HepG2 (cell line): ENCODE measurements around the gene WIPF2. TPM values are rescaled to one million over a fixed set of nuclear protein-coding genes. Genes with fewer than 3 reads are reported as not detected.
A peak's percentile ranks its signal among the peaks of the same experiment; 100 is the strongest.

Experiments
- CREM ChIP-seq, 2 experiments: sonication (generic) in 1 of 2; formaldehyde crosslinking in 1 of 2; IDR thresholded peaks; 2 replicates each; pipeline versions ENCODE4 v1.4.0 to v1.6.1; 2016 to 2020; ENCODE audit warnings: antibody characterized with exemption in 1 of 2, mild to moderate bottlenecking in 1 of 2, missing genetic modification reagents in 1 of 2
- ETV6 ChIP-seq: sonication (generic); formaldehyde crosslinking; conservative IDR thresholded peaks from 2 replicates; pipeline ENCODE4 v1.4.0; 2020; ENCODE audit warnings: missing genetic modification reagents
- FOSL2 ChIP-seq: sonication (generic); formaldehyde crosslinking; IDR thresholded peaks from 2 replicates; pipeline ENCODE4 v1.4.0; 2020; ENCODE audit warnings: missing genetic modification reagents
- KAT7 ChIP-seq: IDR thresholded peaks from 2 replicates; pipeline ENCODE4 v1.6.1; 2018; ENCODE audit warnings: borderline replicate concordance, missing compliant biosample characterization
- MED1 ChIP-seq: sonication (generic); formaldehyde crosslinking; IDR thresholded peaks from 2 replicates; pipeline ENCODE4 v1.4.0; 2020; ENCODE audit warnings: missing genetic modification reagents
- NFKBIZ ChIP-seq: IDR thresholded peaks from 2 replicates; pipeline ENCODE4 v1.6.1; 2018; ENCODE audit warnings: missing genetic modification reagents, missing compliant biosample characterization
- RNF2 ChIP-seq: fragments of 450-650 bp; conservative IDR thresholded peaks from 2 replicates; pipeline ENCODE4 v1.6.1; 2016; ENCODE audit warnings: low read depth
- RXRB ChIP-seq: IDR thresholded peaks from 2 replicates; pipeline ENCODE4 v1.6.1; 2016; ENCODE audit warnings: borderline replicate concordance, missing genetic modification reagents, missing compliant biosample characterization
- SAFB2 ChIP-seq: sonication (generic); formaldehyde crosslinking; IDR thresholded peaks from 2 replicates; pipeline ENCODE4 v1.5.1; 2020; ENCODE audit warnings: missing genetic modification reagents, low read depth, mild to moderate bottlenecking, borderline replicate concordance
- SP4 ChIP-seq: sonication (generic); formaldehyde crosslinking; IDR thresholded peaks from 2 replicates; pipeline ENCODE4 v1.8.1; 2023; ENCODE audit warnings: mild to moderate bottlenecking, missing genetic modification reagents
- ZNF407 ChIP-seq: sonication (generic); formaldehyde crosslinking; IDR thresholded peaks from one replicate; pipeline ENCODE4 v1.5.1; 2020; ENCODE audit warnings: mild to moderate bottlenecking, missing genetic modification reagents; ENCODE audit errors: not compliant biosample characterization
- ZNF512B ChIP-seq: sonication (generic); formaldehyde crosslinking; IDR thresholded peaks from 2 replicates; pipeline ENCODE4 v1.5.1; 2020; ENCODE audit warnings: missing genetic modification reagents, mild to moderate bottlenecking, borderline replicate concordance
- ZNF572 ChIP-seq: sonication (generic); formaldehyde crosslinking; IDR thresholded peaks from 2 replicates; pipeline ENCODE4 v1.5.1; 2020; ENCODE audit warnings: mild to moderate bottlenecking, missing genetic modification reagents
- ZNF614 ChIP-seq: IDR thresholded peaks from 2 replicates; pipeline ENCODE4 v1.6.1; 2018; ENCODE audit warnings: missing biosample characterization, missing genetic modification reagents, inconsistent platforms, borderline replicate concordance
- ZNF672 ChIP-seq: sonication (generic); formaldehyde crosslinking; IDR thresholded peaks from 2 replicates; pipeline ENCODE4 v1.8.1; 2022; ENCODE audit warnings: missing genetic modification reagents
- ZNF788 ChIP-seq: sonication (generic); formaldehyde crosslinking; IDR thresholded peaks from 2 replicates; pipeline ENCODE4 v1.5.0; 2020; ENCODE audit warnings: mild to moderate bottlenecking, missing genetic modification reagents, borderline replicate concordance
- ZNF792 ChIP-seq: IDR thresholded peaks from 2 replicates; pipeline ENCODE4 v1.6.1; 2016
- polyA plus RNA-seq, 8 experiments: library from polyadenylated mRNA; depleted of rRNA in 3 of 8; stranded (reverse) in 7 of 8; unstranded in 1 of 8; fragments of >200 nt; fragmentation: Illumina TruSeq in 4 of 8; extraction: Trizol in 4 of 8; gene quantifications; 2 replicates each; pipeline versions ENCODE4 v1.2.1 to v1.2.3, GENCODE V29; 2011 to 2016; ENCODE audit warnings: low read depth in 4 of 8, missing spikeins in 1 of 8, mixed read lengths in 1 of 8; ENCODE audit not compliant: insufficient read depth in 1 of 8
- total RNA-seq, 5 experiments: library from RNA; depleted of rRNA; stranded (reverse); fragments of >200 nt; fragmentation: Illumina TruSeq; extraction: Trizol; gene quantifications; 2 replicates each; pipeline ENCODE4 v1.2.3, GENCODE V29; 2016; ENCODE audit warnings: low read depth in 1 of 5
- TF ChIP-seq, protein P1 (sequence below): sonication (generic); formaldehyde crosslinking; IDR thresholded peaks from 2 replicates; pipeline ENCODE4 v1.4.0; 2020; ENCODE audit warnings: missing genetic modification reagents, borderline replicate concordance

Gene WIPF2
- total and polyA plus RNA-seq, 2 of the 13 experiments (the other 11 are each of a cell fraction or from before 2014, with no cell fraction given) = 7.2 to 10.8 TPM

GRCh38 chr17:40173091-40173777, 45.9 kb upstream of the WIPF2 start (continued):
- no peak for TF ChIP-seq SP4 (CRISPR knock-in tag)
- TF ChIP-seq FOSL2 (CRISPR knock-in tag) = peak; percentile 35; the same call in 1 of the 2 replicates
- no peak for TF ChIP-seq RNF2
- TF ChIP-seq, protein P1, sequence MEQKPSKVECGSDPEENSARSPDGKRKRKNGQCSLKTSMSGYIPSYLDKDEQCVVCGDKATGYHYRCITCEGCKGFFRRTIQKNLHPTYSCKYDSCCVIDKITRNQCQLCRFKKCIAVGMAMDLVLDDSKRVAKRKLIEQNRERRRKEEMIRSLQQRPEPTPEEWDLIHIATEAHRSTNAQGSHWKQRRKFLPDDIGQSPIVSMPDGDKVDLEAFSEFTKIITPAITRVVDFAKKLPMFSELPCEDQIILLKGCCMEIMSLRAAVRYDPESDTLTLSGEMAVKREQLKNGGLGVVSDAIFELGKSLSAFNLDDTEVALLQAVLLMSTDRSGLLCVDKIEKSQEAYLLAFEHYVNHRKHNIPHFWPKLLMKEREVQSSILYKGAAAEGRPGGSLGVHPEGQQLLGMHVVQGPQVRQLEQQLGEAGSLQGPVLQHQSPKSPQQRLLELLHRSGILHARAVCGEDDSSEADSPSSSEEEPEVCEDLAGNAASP (CRISPR knock-in tag) = peak; percentile 49; the same call in 1 of the 2 replicates
- no peak for TF ChIP-seq ZNF672 (CRISPR knock-in tag)
- no peak for TF ChIP-seq KAT7
- peak; percentile 86 for TF ChIP-seq MED1 (CRISPR knock-in tag)
- no peak for TF ChIP-seq NFKBIZ (CRISPR knock-in tag)
- TF ChIP-seq ZNF788 (CRISPR knock-in tag) = no peak
- peak; percentile 46; the same call in 1 of the 2 replicates for TF ChIP-seq ZNF792
- TF ChIP-seq SAFB2 (CRISPR knock-in tag) = no peak
- TF ChIP-seq ZNF407 (CRISPR knock-in tag) = no peak
- TF ChIP-seq ZNF512B (CRISPR knock-in tag) = no peak
- peak; percentile 75; the same call in 1 of the 2 replicates for TF ChIP-seq RXRB (CRISPR knock-in tag)
- TF ChIP-seq ZNF614 (CRISPR knock-in tag) = no peak
- no peak for TF ChIP-seq ZNF572 (CRISPR knock-in tag)
- no peak for TF ChIP-seq ETV6 (CRISPR knock-in tag)
- peak; percentile 69; the same call in 1 of the 2 replicates for TF ChIP-seq CREM (IDR thresholded peaks at IDR 0.05)
- no peak for TF ChIP-seq CREM (CRISPR knock-in tag; IDR thresholded peaks at IDR 0.05)
